ENCODE results near the gene AXIN1. TPM values are rescaled to one million over a fixed set of nuclear protein-coding genes. Genes with fewer than 3 reads are reported as not detected.

The AXIN1 gene
- total and polyA plus RNA-seq, 2 of the 8 experiments (the other 6 are each of a cell fraction or from before 2014, with no cell fraction given) = 12.5 to 41.9 TPM

- H3K9me3 ChIP-seq (ENCODE audit: insufficient read depth in 2 of 2, low read depth in 1 of 2, low read length in 1 of 2) = no peaks in the 10 kb centered on the region
- H3K9ac ChIP-seq (replicated peaks in 1 of 4; ENCODE audit: extremely low read depth in 1 of 4, low read depth in 3 of 4, low read length in 3 of 4) = no peak overlapping the region
- no peak for DNase-seq (ENCODE audit: low read depth in 1 of 2, low spot score in 2 of 2)
- H2BK15ac ChIP-seq (ENCODE audit: low read length) = no peak overlapping the region
- no peak overlapping the region for H3K56ac ChIP-seq (replicated peaks; ENCODE audit: insufficient read length, low read depth, low read length)
- H3K4ac ChIP-seq (replicated peaks; ENCODE audit: insufficient read length, low read depth, low read length) = no peak overlapping the region
- no peak overlapping the region for H3K18ac ChIP-seq (ENCODE audit: extremely low read depth, low read length)
- no peak overlapping the region for H2AK5ac ChIP-seq (ENCODE audit: low read depth, low read length)
- ChIA-PET CTCF (ENCODE audit: partially characterized antibody) (interaction anchor here (0.6 kb wide), 1 partner anchor 185 kb away, joined by 3 read pairs; no protein-coding TSS in a partner anchor), POLR2A (ENCODE audit: partially characterized antibody) (no interaction called here)
- no peak overlapping the region for H2BK12ac ChIP-seq (ENCODE audit: low read depth, low read length)
- no peak overlapping the region for H3K4me2 ChIP-seq (ENCODE audit: insufficient read depth in 1 of 2, low read depth in 2 of 2, low read length in 2 of 2)
- H3K4me3 ChIP-seq (ENCODE audit: extremely low read depth in 1 of 4, insufficient read depth in 2 of 4, low read depth in 3 of 4, low read length in 4 of 4) = no peak overlapping the region
- no peak overlapping the region for H2BK20ac ChIP-seq (ENCODE audit: low read length)
- H3K23me2 ChIP-seq (ENCODE audit: low read depth, low read length) = no peaks in the 10 kb centered on the region
- no peak overlapping the region for H2BK120ac ChIP-seq (replicated peaks; ENCODE audit: low read depth, low read length)
- no peak overlapping the region for H4K5ac ChIP-seq (ENCODE audit: insufficient read length, low read depth, low read length)
- 91% methylated on average over 10 of the region's 13 CpGs; no CpG with 5 or more reads in 1 of the 2 experiments for WGBS, 2 experiments (ENCODE audit: extremely low coverage in 1 of 2, insufficient coverage in 1 of 2, insufficient read length in 1 of 2, insufficient replicate concordance in 2 of 2, low coverage in 1 of 2, low lambda C conversion rate in 2 of 2, missing lambda C conversion rate in 1 of 2)
- peaks cover 5 to 18% (median 10%) of the 10 kb centered on the region in 4 experiments; a peak in 6 of 8 replicates for H3K36me3 ChIP-seq (ENCODE audit: control insufficient read depth in 2 of 4, insufficient read depth in 4 of 4, low read length in 3 of 4)
- H4K8ac ChIP-seq (ENCODE audit: extremely low read depth, insufficient read depth, low read length) = no peak overlapping the region
- H4K91ac ChIP-seq (replicated peaks; ENCODE audit: insufficient read length, low read length) = no peak overlapping the region
- no peaks in the 10 kb centered on the region for H3K27me3 ChIP-seq (replicated peaks in 1 of 4; ENCODE audit: control insufficient read depth in 3 of 4, extremely low read depth in 1 of 4, insufficient read depth in 3 of 4, low read length in 3 of 4)
- H3K79me2 ChIP-seq (ENCODE audit: control insufficient read depth in 1 of 2, insufficient read depth in 2 of 2, low read length in 2 of 2) = no peaks in the 10 kb centered on the region
- no peak for FAIRE-seq
- H3K27ac ChIP-seq (ENCODE audit: low read depth, low read length) = no peak overlapping the region
- no peaks in the 10 kb centered on the region for H3K79me1 ChIP-seq (ENCODE audit: low read depth, low read length)
- no peak overlapping the region; the same call in 1 of the 2 replicates for H2BK5ac ChIP-seq (ENCODE audit: low read depth, low read length)
- H4K20me1 ChIP-seq (replicated peaks in 1 of 2; ENCODE audit: control insufficient read depth in 1 of 2, insufficient read depth in 2 of 2, low read length in 2 of 2) = peaks cover 0 to 12% of the 10 kb centered on the region in 2 experiments
- no peak overlapping the region for H3K14ac ChIP-seq (ENCODE audit: insufficient read length)
- no peak overlapping the region for H3K23ac ChIP-seq (ENCODE audit: insufficient read length)
- no peak for TF ChIP-seq MAFK (IDR thresholded peaks at IDR 0.05; ENCODE audit: low read depth, low read length)
- no peak for TF ChIP-seq KDM5A (IDR thresholded peaks at IDR 0.05; ENCODE audit: low read length)
- no peak overlapping the region for H2AFZ ChIP-seq (ENCODE audit: low read length)
- H3K4me1 ChIP-seq (replicated peaks in 1 of 4; ENCODE audit: control insufficient read depth in 3 of 4, insufficient read depth in 4 of 4, low read length in 3 of 4) = no peaks in the 10 kb centered on the region
Observed at GRCh38 chr16:259814-260253, 92.7 kb downstream of the AXIN1 start.
